Ishikawa (cell line): Measurements from ENCODE around the gene AHCYL1.

Source experiments
- CEBPB ChIP-seq: IDR thresholded peaks from 2 replicates; pipeline ENCODE4 v1.6.1; 2012
- CREB1 ChIP-seq: IDR thresholded peaks from 2 replicates; pipeline ENCODE4 v1.6.1; 2012; ENCODE audit warnings: low read depth
- EP300 ChIP-seq: IDR thresholded peaks from 2 replicates; pipeline ENCODE4 v1.6.1; 2012; ENCODE audit warnings: borderline replicate concordance
- FOXM1 ChIP-seq: IDR thresholded peaks from 2 replicates; pipeline ENCODE4 v1.6.1; 2012; ENCODE audit warnings: low read depth, borderline replicate concordance
- MAX ChIP-seq: IDR thresholded peaks from 2 replicates; pipeline ENCODE4 v1.6.1; 2012
- NFIC ChIP-seq: IDR thresholded peaks from 2 replicates; pipeline ENCODE4 v1.6.1; 2012
- RAD21 ChIP-seq: IDR thresholded peaks from 2 replicates; pipeline ENCODE4 v1.6.1; 2012; ENCODE audit warnings: low read depth
- REST ChIP-seq: IDR thresholded peaks from 2 replicates; pipeline ENCODE4 v1.6.1; 2012; ENCODE audit warnings: low read depth, mild to moderate bottlenecking
- TAF1 ChIP-seq: IDR thresholded peaks from 2 replicates; pipeline ENCODE4 v1.6.1; 2012; ENCODE audit warnings: low read depth, mild to moderate bottlenecking
- TEAD4 ChIP-seq: IDR thresholded peaks from 2 replicates; pipeline ENCODE4 v1.6.1; 2012
- USF1 ChIP-seq: IDR thresholded peaks from 2 replicates; pipeline ENCODE4 v1.6.1; 2012
- YY1 ChIP-seq: IDR thresholded peaks from 2 replicates; pipeline ENCODE4 v1.6.1; 2012; ENCODE audit warnings: low read depth

GRCh38 chr1:109959632-109959973 is 25.0 kb upstream of the AHCYL1 start:
- TF ChIP-seq MAX (no peak), CEBPB (no peak), YY1 (no peak), EP300 (no peak), TAF1 (no peak), REST (no peak), USF1 (no peak), RAD21 (no peak), TEAD4 (no peak), NFIC (no peak), CREB1 (no peak), FOXM1 (no peak)
